Fibroblast of lung (primary cell): ENCODE results near the gene MORN4.

Source experiments
- CTCF ChIP-seq, 2 donors: IDR thresholded peaks in 1 of 2; conservative IDR thresholded peaks in 1 of 2; 1 replicate in 1 of 2; 2 replicates in 1 of 2; pipeline ENCODE4 v1.5.1; 2011 to 2012; ENCODE audit warnings: low read length in 2 of 2, control low read depth in 1 of 2, inconsistent platforms in 1 of 2, low read depth in 1 of 2, mild to moderate bottlenecking in 1 of 2
- EZH2 ChIP-seq: IDR thresholded peaks from 2 replicates; pipeline ENCODE4 v1.5.1; 2012; ENCODE audit warnings: low read length, control low read depth, mild to moderate bottlenecking; ENCODE audit errors: missing control alignments

GRCh38 chr10:97623277-97623676 is 10.0 kb downstream of the MORN4 start:
- TF ChIP-seq CTCF (conservative IDR thresholded peaks at IDR 0.05 in 1 of 2, IDR thresholded peaks at IDR 0.05 in 1 of 2; ENCODE audit: low read depth in 1 of 2, low read length in 2 of 2): no peak
- TF ChIP-seq EZH2: no peak
